Measurements from ENCODE around the gene DNAJB2.

DNAJB2 gene

GRCh38 chr2:219271021-219271420 is 8.1 kb upstream of the DNAJB2 start:
- H3K4me2 ChIP-seq (ENCODE audit: insufficient read depth, low read length), result no peak overlapping the region
- H3K9me3 ChIP-seq (ENCODE audit: insufficient read depth, low read length, severe bottlenecking), result no peaks in the 10 kb centered on the region
- H3K27ac ChIP-seq (ENCODE audit: low read length), result no peak overlapping the region
- TF ChIP-seq EZH2 (IDR thresholded peaks at IDR 0.05; ENCODE audit: borderline replicate concordance, low read depth, low read length, severe bottlenecking) (no peak), CTCF (IDR thresholded peaks at IDR 0.05; ENCODE audit: borderline replicate concordance, extremely low read depth, low read length, poor library complexity, severe bottlenecking) (no peak)
- H3K4me3 ChIP-seq (ENCODE audit: low read depth in 1 of 2, low read length in 2 of 2), result no peak overlapping the region
- H3K79me2 ChIP-seq (ENCODE audit: insufficient read depth, low read length), result no peaks in the 10 kb centered on the region
- peaks cover 12% of the 10 kb centered on the region for H3K27me3 ChIP-seq (ENCODE audit: insufficient read depth, low read length, poor library complexity)
- DNase-seq (no peak), ATAC-seq (ENCODE audit: insufficient read depth, low read depth) (no peak)
- no peak overlapping the region for H2AFZ ChIP-seq (ENCODE audit: low read depth, low read length)
- H3K4me1 ChIP-seq (ENCODE audit: insufficient read depth, low read length), result no peaks in the 10 kb centered on the region
- no peaks in the 10 kb centered on the region for H3K36me3 ChIP-seq (ENCODE audit: insufficient read depth, low read length)
- no peak overlapping the region for H3K9ac ChIP-seq (ENCODE audit: low read depth, low read length)
- H4K20me1 ChIP-seq (ENCODE audit: insufficient read depth, low read length), result no peaks in the 10 kb centered on the region

GRCh38 chr2:219272356-219272755 is 6.8 kb upstream of the DNAJB2 start:
- Histone ChIP-seq H3K36me3 (ENCODE audit: insufficient read depth, low read length) (no peaks in the 10 kb centered on the region), H3K4me2 (ENCODE audit: insufficient read depth, low read length) (no peak overlapping the region)

GRCh38 chr2:219272995-219273394 is 6.2 kb upstream of the DNAJB2 start:
- Histone ChIP-seq H3K9me3 (ENCODE audit: insufficient read depth, low read length, severe bottlenecking) (no peaks in the 10 kb centered on the region), H3K9ac (ENCODE audit: low read depth, low read length) (no peak overlapping the region), H3K27me3 (ENCODE audit: insufficient read depth, low read length, poor library complexity) (peaks cover 12% of the 10 kb centered on the region), H3K4me2 (ENCODE audit: insufficient read depth, low read length) (no peak overlapping the region), H3K27ac (ENCODE audit: low read length) (no peak overlapping the region), H3K79me2 (ENCODE audit: insufficient read depth, low read length) (no peaks in the 10 kb centered on the region), H2AFZ (ENCODE audit: low read depth, low read length) (no peak overlapping the region), H3K4me1 (ENCODE audit: insufficient read depth, low read length) (peaks cover 7% of the 10 kb centered on the region), H3K36me3 (ENCODE audit: insufficient read depth, low read length) (no peaks in the 10 kb centered on the region), H4K20me1 (ENCODE audit: insufficient read depth, low read length) (peaks cover 4% of the 10 kb centered on the region; the same call in 1 of the 2 replicates), H3K4me3 (ENCODE audit: low read depth in 1 of 2, low read length in 2 of 2) (no peak overlapping the region)
- TF ChIP-seq EZH2 (IDR thresholded peaks at IDR 0.05; ENCODE audit: borderline replicate concordance, low read depth, low read length, severe bottlenecking) (no peak), CTCF (IDR thresholded peaks at IDR 0.05; ENCODE audit: borderline replicate concordance, extremely low read depth, low read length, poor library complexity, severe bottlenecking) (no peak)
- DNase-seq (no peak), ATAC-seq (ENCODE audit: insufficient read depth, low read depth) (no peak)

More at GRCh38 chr2:219272356-219272755, 6.8 kb upstream of the DNAJB2 start:
- no peak overlapping the region for H3K27ac ChIP-seq (ENCODE audit: low read length)
- H3K4me1 ChIP-seq (ENCODE audit: insufficient read depth, low read length), result peaks cover under 1% of the 10 kb centered on the region
- H3K9me3 ChIP-seq (ENCODE audit: insufficient read depth, low read length, severe bottlenecking), result no peaks in the 10 kb centered on the region
- H2AFZ ChIP-seq (ENCODE audit: low read depth, low read length), result no peak overlapping the region
- no peaks in the 10 kb centered on the region for H3K79me2 ChIP-seq (ENCODE audit: insufficient read depth, low read length)
- ATAC-seq (ENCODE audit: insufficient read depth, low read depth) (no peak), DNase-seq (no peak)
- TF ChIP-seq CTCF (IDR thresholded peaks at IDR 0.05; ENCODE audit: borderline replicate concordance, extremely low read depth, low read length, poor library complexity, severe bottlenecking), result no peak
- no peak for TF ChIP-seq EZH2 (IDR thresholded peaks at IDR 0.05; ENCODE audit: borderline replicate concordance, low read depth, low read length, severe bottlenecking)
- no peak overlapping the region for H3K9ac ChIP-seq (ENCODE audit: low read depth, low read length)
- no peak overlapping the region for H3K4me3 ChIP-seq (ENCODE audit: low read depth in 1 of 2, low read length in 2 of 2)
- H4K20me1 ChIP-seq (ENCODE audit: insufficient read depth, low read length), result peaks cover 1% of the 10 kb centered on the region; the same call in 1 of the 2 replicates
- H3K27me3 ChIP-seq (ENCODE audit: insufficient read depth, low read length, poor library complexity), result peaks cover 12% of the 10 kb centered on the region

GRCh38 chr2:219273937-219274336 is 5.2 kb upstream of the DNAJB2 start:
- TF ChIP-seq EZH2 (IDR thresholded peaks at IDR 0.05; ENCODE audit: borderline replicate concordance, low read depth, low read length, severe bottlenecking) (no peak), CTCF (IDR thresholded peaks at IDR 0.05; ENCODE audit: borderline replicate concordance, extremely low read depth, low read length, poor library complexity, severe bottlenecking) (no peak)
- H3K4me2 ChIP-seq (ENCODE audit: insufficient read depth, low read length), result no peak overlapping the region
- ATAC-seq (ENCODE audit: insufficient read depth, low read depth) (no peak), DNase-seq (no peak)
- peaks cover 12% of the 10 kb centered on the region for H3K27me3 ChIP-seq (ENCODE audit: insufficient read depth, low read length, poor library complexity)
- peaks cover 16% of the 10 kb centered on the region for H3K4me1 ChIP-seq (ENCODE audit: insufficient read depth, low read length)
- no peaks in the 10 kb centered on the region for H3K9me3 ChIP-seq (ENCODE audit: insufficient read depth, low read length, severe bottlenecking)
- no peak overlapping the region for H3K27ac ChIP-seq (ENCODE audit: low read length)
- H4K20me1 ChIP-seq (ENCODE audit: insufficient read depth, low read length), result peaks cover 4% of the 10 kb centered on the region; the same call in 1 of the 2 replicates
- no peak overlapping the region for H2AFZ ChIP-seq (ENCODE audit: low read depth, low read length)
- no peak overlapping the region for H3K9ac ChIP-seq (ENCODE audit: low read depth, low read length)
- no peaks in the 10 kb centered on the region for H3K36me3 ChIP-seq (ENCODE audit: insufficient read depth, low read length)
- H3K79me2 ChIP-seq (ENCODE audit: insufficient read depth, low read length), result no peaks in the 10 kb centered on the region
- H3K4me3 ChIP-seq (ENCODE audit: low read depth in 1 of 2, low read length in 2 of 2), result no peak overlapping the region

All from DND-41 (cell line).